Activated CD8-positive, alpha-beta T cell treated with anti-CD3 and anti-CD28 coated beads for 36 hours (primary cell): ENCODE measurements around the gene MEGF9. TPM values are rescaled to one million over a fixed set of nuclear protein-coding genes. Genes with fewer than 3 reads are reported as not detected.

Experiments used
- ATAC-seq: fragments of 200-7000 bp; cut with Tn5 transposase; one replicate; pipeline ENCODE4 v1.10.0; 2021; ENCODE audit warnings: mild to moderate bottlenecking, moderate library complexity
- CTCF ChIA-PET: fragments of 350-600 bp; sonication (Branson Sonifier 250); formaldehyde crosslinking; loops from one replicate; lab custom pipeline; 2021; ENCODE audit warnings: antibody characterized with exemption; lab: Charles Lee
- POLR2A ChIA-PET: fragments of 350-600 bp; sonication (Branson Sonifier 250); formaldehyde crosslinking; loops from one replicate; lab custom pipeline; 2021; ENCODE audit warnings: antibody characterized with exemption; lab: Charles Lee
- DNase-seq: peaks from one replicate; pipeline ENCODE4 v3.0.0-alpha.2; 2020
- H3K27ac Mint-ChIP-seq: one replicate; pipeline ENCODE4 v1.8.0; 2021; ENCODE audit warnings: mild to moderate bottlenecking, mixed read lengths
- H3K27me3 Mint-ChIP-seq: one replicate; pipeline ENCODE4 v1.8.0; 2021; ENCODE audit warnings: mixed read lengths
- H3K36me3 Mint-ChIP-seq: one replicate; pipeline ENCODE4 v1.8.0; 2021; ENCODE audit warnings: low read depth, mixed read lengths
- H3K4me1 Mint-ChIP-seq: one replicate; pipeline ENCODE4 v1.8.0; 2021; ENCODE audit warnings: low read depth, mixed read lengths
- H3K4me3 Mint-ChIP-seq: one replicate; pipeline ENCODE4 v1.8.0; 2021; ENCODE audit warnings: mild to moderate bottlenecking, moderate library complexity, mixed read lengths
- H3K9me3 Mint-ChIP-seq: one replicate; pipeline ENCODE4 v1.8.0; 2021; ENCODE audit warnings: mixed read lengths
- CTCF ChIP-seq: fragments of 200-600 bp; IDR thresholded peaks from one replicate; pipeline ENCODE4 v1.8.0; 2022; ENCODE audit warnings: antibody characterized with exemption, mild to moderate bottlenecking
- intact Hi-C: fragments of 100-400 bp; cut with micrococcal nuclease; formaldehyde crosslinking; loops from one replicate; pipeline ENCODE4 v1.10.0; 2022
- total RNA-seq, 2 experiments: library from RNA; stranded (reverse); gene quantifications; one replicate each; pipeline ENCODE4 v1.2.3, GENCODE V29; 2021

The MEGF9 gene
- total RNA-seq, 2 experiments from 2014 or later, result 3.0 to 3.2 TPM

GRCh38 chr9:120611690-120612068 lies 102.6 kb downstream of the MEGF9 start:
- Mint-ChIP-seq H3K36me3 (no peaks in the 10 kb centered on the region), H3K9me3 (no peaks in the 10 kb centered on the region), H3K4me1 (no peaks in the 10 kb centered on the region), H3K27ac (no peak overlapping the region), H3K4me3 (no peak overlapping the region), H3K27me3 (no peaks in the 10 kb centered on the region)
- TF ChIP-seq CTCF, result no peak
- intact Hi-C loops, result no loop called here
- ChIA-PET CTCF (interaction anchor here (0.8 to 1.8 kb wide), 4 partner anchors 8 to 79 kb away, joined by 3 to 4 read pairs (median 3); no protein-coding TSS in a partner anchor), POLR2A (no interaction called here)
- DNase-seq (no peak), ATAC-seq (no peak)

DNA sequence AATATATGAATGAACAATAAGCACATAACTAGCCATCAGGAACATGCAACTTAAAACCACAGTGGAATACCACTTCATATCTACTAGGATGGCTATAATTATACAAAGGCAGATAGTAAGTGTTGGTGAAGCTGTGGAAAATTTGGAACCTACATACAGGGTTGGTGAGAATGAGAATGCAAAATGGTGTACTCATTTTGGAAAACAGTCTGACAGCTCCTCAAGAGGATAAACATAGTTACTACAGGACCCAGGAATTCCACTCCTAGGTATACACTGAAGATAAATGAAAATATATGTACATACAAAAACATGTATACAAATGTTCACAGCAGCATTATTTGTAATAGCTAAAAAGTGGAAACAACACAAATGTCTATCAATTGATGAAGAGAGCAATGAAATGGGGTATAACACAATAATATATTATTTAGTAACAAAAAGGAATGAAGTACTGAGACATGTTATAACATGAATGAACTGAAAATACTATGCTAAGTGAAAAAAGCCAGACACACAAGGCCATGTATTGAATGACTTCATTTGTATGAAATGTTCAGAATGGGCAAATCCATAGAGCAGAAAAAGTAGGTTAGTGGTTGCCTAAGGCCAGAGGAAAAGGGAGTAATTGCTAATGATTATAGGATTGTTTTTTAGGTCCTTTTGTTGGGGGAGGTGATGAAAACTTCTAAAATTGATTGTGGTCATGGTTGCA lies 103.1 kb downstream of the MEGF9 start:
- H3K27ac Mint-ChIP-seq, result no peak overlapping the region
- CTCF ChIA-PET, result interaction anchor here (0.8 to 1.8 kb wide), 6 partner anchors 9 to 120 kb away, joined by 3 to 4 read pairs (median 3); no protein-coding TSS in a partner anchor
- ATAC-seq, result no peak
- no peak overlapping the region for H3K4me3 Mint-ChIP-seq
- no peaks in the 10 kb centered on the region for H3K4me1 Mint-ChIP-seq
- no peak for DNase-seq
- POLR2A ChIA-PET, result no interaction called here
- H3K36me3 Mint-ChIP-seq, result no peaks in the 10 kb centered on the region
- no peaks in the 10 kb centered on the region for H3K9me3 Mint-ChIP-seq
- intact Hi-C loops, result no loop called here
- peak; percentile 29 for TF ChIP-seq CTCF
- H3K27me3 Mint-ChIP-seq, result no peaks in the 10 kb centered on the region

DNA sequence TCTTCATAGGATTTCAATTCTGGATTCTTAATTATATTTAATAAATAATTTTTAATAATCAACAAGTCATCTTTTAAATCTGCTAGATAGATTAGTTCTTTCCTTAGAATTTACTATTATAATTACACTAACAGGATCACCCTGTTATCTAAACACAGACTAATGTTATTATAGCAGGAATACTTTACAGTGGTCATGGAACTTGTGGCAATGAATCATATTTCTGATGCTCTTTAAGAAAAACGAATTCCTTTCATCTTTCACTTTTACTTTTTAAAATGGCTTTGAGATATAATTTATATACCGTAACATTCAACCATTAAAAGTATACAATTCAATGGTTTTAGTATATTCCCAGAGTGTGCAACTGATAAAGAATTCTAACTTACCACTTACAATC lies 104.6 kb downstream of the MEGF9 start:
- CTCF ChIA-PET, result no interaction called here

GRCh38 chr9:120608421-120608820 lies 105.8 kb downstream of the MEGF9 start:
- H3K4me3 Mint-ChIP-seq, result no peak overlapping the region
- DNase-seq, result no peak
- no peaks in the 10 kb centered on the region for H3K36me3 Mint-ChIP-seq
- H3K9me3 Mint-ChIP-seq, result no peaks in the 10 kb centered on the region
- no peak for ATAC-seq
- CTCF ChIA-PET, result no interaction called here
- intact Hi-C loops, result no loop called here
- H3K4me1 Mint-ChIP-seq, result no peaks in the 10 kb centered on the region
- TF ChIP-seq CTCF, result no peak
- H3K27me3 Mint-ChIP-seq, result no peaks in the 10 kb centered on the region
- POLR2A ChIA-PET, result no interaction called here
- no peak overlapping the region for H3K27ac Mint-ChIP-seq

More for the DNA sequence above, 104.6 kb downstream of the MEGF9 start:
- Mint-ChIP-seq H3K9me3 (no peaks in the 10 kb centered on the region), H3K4me1 (no peaks in the 10 kb centered on the region), H3K27ac (no peak overlapping the region), H3K27me3 (no peaks in the 10 kb centered on the region), H3K4me3 (no peak overlapping the region), H3K36me3 (no peaks in the 10 kb centered on the region)
- DNase-seq (no peak), ATAC-seq (no peak)
- POLR2A ChIA-PET, result interaction anchor here (0.6 kb wide), 1 partner anchor 82 kb away, joined by 4 read pairs; no protein-coding TSS in a partner anchor
- intact Hi-C loops, result no loop called here
- TF ChIP-seq CTCF, result no peak

GRCh38 chr9:120603591-120603990 lies 110.7 kb downstream of the MEGF9 start:
- ChIA-PET CTCF (interaction anchor here (1.3 kb wide), 1 partner anchor 16 kb away, joined by 4 read pairs; no protein-coding TSS in a partner anchor), POLR2A (no interaction called here)
- Mint-ChIP-seq H3K36me3 (no peaks in the 10 kb centered on the region), H3K4me3 (no peak overlapping the region), H3K27me3 (no peaks in the 10 kb centered on the region), H3K4me1 (no peaks in the 10 kb centered on the region), H3K27ac (no peak overlapping the region), H3K9me3 (no peaks in the 10 kb centered on the region)
- no peak for ATAC-seq
- intact Hi-C loops, result no loop called here
- no peak for TF ChIP-seq CTCF
- no peak for DNase-seq
